Midbrain (tissue), 1 donor: ENCODE data around the gene RCAN2.
"Not testable (repeated sequence)": the region's sequence is repeated elsewhere in the genome, so short reads cannot be mapped to it uniquely, and the experiment has no call there.

Experiments
- DNase-seq: peaks from one replicate; lab custom pipeline; 2025; lab: John Stamatoyannopoulos, UW

RCAN2 gene

GRCh38 chr6:46387728-46388127 is 103.5 kb downstream of the RCAN2 start:
- DNase-seq, result not testable (repeated sequence)

- DNase-seq, result no peak
Measured at GRCh38 chr6:46381579-46381978, 109.7 kb downstream of the RCAN2 start.

GRCh38 chr6:46381057-46381456 is 110.2 kb downstream of the RCAN2 start:
- DNase-seq, result no peak

DNA sequence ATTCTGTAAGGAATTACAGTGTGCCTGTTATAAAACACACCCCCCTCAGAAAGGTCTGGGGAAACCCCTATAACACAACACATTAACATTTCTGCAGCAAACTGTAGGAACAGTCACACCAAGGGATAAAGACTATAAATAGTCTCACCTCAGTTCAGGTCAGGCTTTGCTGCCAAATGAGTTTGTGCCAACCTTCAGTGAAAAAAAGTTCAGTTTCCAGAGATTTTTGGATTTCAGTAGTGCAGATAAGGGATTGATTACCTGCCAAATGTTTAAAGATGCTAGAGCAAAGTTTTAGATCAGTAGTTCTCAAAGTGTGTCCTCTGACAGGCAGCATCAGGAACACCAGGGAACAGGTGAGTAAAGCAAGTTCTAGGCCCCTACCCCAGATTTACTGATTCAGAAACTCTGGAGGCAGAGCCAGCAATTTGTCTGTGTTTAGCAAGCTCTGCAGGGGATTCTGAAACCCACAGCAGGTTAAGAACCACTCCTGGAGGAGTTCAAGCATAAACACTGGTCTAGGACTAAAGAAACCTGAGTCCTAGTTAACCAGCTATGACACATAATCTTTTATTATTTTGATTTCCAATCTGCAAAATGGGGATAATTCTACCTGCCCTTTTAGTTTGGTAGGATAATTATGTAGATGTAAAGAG is 111.0 kb downstream of the RCAN2 start:
- DNase-seq, result no peak

GRCh38 chr6:46378882-46379416 is 112.3 kb downstream of the RCAN2 start:
- DNase-seq, result peak; percentile 65

- no peak for DNase-seq
Measured at GRCh38 chr6:46378161-46378881, 112.9 kb downstream of the RCAN2 start.

DNA sequence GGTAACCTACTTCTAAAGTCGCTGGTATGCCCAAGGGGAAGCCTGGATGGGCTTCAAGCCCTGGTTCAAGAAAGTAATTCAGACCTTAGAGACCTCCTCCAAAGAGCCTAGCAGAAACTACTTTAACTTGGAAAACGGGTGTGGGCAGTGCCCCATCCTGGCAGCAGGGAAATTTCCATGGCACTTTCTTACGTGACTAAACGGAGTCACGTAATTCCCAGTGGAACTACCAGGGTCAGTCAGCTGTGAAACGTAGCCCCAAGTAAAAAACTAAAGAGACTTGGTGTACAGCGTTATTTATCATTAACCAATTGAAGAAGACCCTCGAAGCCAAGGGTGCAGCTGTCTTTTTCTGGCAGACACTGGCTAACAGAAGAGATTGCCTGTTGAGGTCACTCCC is 114.0 kb downstream of the RCAN2 start:
- DNase-seq, result no peak

DNA sequence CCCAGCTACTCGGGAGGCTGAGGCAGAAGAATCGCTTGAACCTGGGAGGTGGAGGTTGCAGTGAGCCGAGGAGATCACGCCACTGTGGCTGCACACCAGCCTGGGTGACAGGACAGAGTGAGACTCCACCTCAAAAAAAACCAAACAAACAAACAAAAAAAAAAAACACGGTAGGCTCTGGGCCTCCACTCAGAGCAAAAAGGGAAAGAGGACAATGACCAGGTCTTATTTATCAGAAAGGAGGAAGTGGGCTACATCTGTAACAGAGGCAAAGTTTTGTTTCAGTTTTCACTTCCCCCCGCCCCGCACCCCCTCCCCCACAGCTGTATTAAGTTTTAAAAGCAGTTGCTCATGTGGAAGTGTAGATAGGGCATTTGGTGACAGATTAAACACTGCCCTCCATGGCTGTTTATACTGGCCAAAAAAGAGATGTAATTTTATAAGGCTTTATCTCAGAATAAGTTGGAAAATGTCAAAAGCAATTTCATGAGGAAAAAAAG is 114.6 kb downstream of the RCAN2 start:
- DNase-seq, result no peak

- DNase-seq, result no peak
Measured at GRCh38 chr6:46370622-46371021, 120.6 kb downstream of the RCAN2 start.

DNA sequence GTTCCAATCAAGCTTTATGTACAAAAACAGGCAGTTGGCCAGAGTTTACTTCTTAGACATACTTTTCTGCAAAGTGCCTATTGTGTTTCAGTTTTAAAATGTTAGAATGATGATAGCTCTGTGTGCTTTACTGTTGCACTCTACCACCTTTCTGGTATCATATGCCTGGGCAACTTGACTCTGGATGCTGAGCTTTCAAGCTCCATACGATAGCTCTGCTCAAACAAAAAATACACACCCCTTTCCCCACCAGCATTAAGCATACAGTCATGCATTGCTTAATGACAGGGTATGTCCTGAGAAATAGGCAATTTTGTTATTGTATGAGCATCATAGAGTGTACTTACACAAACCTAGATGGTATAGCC is 123.1 kb downstream of the RCAN2 start:
- no peak for DNase-seq

DNA sequence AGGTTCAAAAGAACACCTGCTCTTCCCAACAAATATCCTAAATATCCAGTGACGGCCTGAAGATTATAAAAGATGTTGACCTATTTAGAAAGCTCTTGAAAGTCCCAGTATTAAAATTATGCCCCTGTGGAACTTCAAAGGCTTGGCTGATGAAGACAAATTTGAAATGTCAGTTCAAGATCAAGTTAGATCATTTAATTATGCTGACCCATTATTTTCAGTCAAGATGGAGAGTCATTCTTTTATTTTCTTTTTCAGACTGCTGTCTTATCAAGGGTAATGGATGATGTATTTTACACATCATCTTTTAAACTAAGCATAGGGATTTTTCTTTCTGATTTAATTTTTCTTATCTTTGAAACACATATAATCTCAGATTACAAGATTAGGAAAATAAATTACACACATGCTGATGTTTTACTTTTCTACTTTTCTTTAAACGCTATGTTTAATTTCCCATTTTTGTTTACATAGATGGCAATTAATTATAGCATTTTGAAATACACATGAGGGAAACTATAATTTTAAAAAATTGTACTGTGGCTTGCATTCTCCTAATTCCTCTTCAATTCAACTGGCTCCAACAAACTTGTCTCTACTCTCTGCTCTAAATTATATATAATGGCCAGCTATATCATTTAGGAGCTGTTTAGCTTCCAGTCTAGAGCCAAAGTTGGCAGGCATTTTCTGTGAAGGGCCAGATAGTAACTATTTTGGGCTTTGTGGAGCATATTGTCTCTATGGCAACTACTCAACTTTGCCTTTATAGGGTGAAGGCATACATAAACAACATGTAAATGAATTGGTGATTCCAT is 123.7 kb downstream of the RCAN2 start:
- no peak for DNase-seq

DNA sequence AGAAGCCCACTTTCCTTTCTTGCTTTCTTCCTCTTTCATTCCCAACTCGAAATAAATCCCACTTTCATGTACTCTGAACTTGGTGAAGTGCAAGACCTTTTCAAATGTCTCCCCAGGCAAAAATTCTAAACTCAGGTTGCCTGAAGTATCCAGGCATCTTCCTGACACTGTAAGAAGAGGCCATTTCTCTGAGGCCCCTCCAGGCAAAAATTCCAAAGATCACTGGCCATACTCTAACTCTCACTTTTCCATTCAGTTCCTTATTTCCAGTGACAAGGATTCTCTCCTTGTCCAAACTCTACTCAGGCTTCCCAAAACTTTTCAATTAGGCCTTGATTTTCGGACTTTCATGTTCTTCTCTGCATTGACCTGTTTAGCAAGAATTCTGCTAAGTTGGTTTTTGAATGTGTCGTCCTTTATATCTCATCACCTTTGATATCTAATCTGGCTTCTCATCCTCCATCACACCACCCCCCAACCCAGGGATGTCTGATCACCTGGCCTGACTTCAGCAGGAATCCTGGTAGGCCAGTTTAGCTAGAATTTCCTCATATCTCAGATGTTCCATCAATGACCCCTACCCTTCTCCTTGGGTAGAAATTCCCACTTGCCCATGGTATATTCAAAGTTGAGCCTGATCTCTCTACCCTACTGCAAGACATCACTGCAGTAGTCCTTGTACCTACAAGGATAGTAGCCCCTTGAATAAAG is 124.9 kb downstream of the RCAN2 start:
- no peak for DNase-seq

GRCh38 chr6:46357591-46357990 is 133.7 kb downstream of the RCAN2 start:
- DNase-seq, result no peak

- DNase-seq, result no peak
Measured at GRCh38 chr6:46356543-46356942, 134.7 kb downstream of the RCAN2 start.

GRCh38 chr6:46353528-46353927 is 137.7 kb downstream of the RCAN2 start:
- no peak for DNase-seq

DNA sequence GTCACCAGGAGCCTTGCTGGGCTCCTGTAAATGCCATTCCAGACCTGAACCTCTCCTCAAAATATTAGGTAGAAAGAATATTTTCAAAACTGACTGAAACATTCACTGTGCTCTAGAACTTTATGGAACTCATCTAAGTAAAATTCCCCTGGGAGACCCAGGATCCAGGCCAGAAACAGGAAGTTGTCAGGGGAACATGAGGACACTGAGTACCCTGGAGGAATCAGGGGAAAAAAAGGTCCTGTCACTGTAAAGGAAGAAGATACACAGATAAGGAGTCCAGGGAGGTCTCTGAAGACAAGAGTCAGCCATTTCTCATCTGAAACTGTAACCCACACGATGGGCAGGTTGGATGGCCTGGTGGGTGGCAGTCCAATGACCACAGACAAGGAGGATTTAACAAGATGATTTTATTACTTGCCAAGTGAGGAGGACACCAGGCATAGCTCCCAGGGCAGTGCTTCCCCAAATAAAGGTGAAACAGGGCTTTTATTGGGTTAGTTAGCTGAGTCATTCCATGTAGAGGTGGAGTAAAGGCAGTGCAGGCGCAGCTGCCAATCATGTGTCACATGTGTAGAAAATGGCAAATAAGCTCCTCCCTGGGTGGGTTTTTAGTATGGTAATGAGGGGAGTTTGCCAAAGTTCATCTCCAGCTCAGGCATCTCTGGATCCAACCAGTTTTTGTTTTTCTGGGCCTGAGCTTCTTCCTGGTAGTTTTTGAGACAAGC is 138.5 kb downstream of the RCAN2 start:
- no peak for DNase-seq

DNA sequence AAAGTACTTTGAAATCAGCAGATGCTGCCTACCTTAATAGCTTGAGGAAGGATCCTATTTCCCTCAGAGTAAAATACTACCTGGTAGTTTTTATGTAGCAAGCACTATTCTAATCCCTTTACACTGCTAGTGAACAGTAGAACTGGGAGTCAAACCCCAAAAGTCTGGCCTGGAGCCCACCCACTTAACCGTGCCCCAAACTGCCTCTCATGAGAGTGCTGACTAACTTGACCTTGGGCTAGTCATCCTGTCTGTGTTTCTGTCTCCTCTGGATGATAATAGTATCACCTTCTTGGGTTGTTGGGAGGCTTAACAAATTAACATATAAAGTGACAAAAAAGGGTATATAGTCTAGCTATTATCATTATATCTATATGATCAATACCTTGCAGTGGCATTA is 140.5 kb downstream of the RCAN2 start:
- no peak for DNase-seq

- no peak for DNase-seq
Measured at GRCh38 chr6:46347669-46348068, 143.6 kb downstream of the RCAN2 start.

DNA sequence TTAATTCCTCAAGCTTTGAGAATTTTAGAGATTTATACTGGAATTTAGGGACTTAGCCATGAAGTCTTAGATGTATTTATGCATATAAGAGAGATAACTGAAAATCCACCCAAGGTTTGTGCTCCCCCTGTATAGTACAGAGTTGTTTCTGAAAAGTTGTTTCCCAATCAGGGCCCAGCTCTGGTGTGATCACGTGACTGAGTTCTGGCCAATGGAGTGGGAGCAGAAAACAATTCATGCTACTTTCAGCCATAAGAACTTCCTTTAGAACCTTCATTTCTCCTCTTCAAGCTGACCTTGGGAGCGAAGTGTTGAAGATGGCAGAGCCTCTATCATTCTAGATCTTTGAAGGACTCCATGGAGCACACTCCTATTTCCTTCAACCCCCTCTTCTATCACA is 151.0 kb downstream of the RCAN2 start:
- no peak for DNase-seq

- DNase-seq, result no peak
Measured at GRCh38 chr6:46338131-46338530, 153.1 kb downstream of the RCAN2 start.

- no peak for DNase-seq
Measured at GRCh38 chr6:46334442-46334841, 156.8 kb downstream of the RCAN2 start.
